Measurements from ENCODE around the gene SLC25A4.

GRCh38 chr4:185190306-185190856 is 47.3 kb downstream of the SLC25A4 start:
- TF ChIP-seq, protein P1, sequence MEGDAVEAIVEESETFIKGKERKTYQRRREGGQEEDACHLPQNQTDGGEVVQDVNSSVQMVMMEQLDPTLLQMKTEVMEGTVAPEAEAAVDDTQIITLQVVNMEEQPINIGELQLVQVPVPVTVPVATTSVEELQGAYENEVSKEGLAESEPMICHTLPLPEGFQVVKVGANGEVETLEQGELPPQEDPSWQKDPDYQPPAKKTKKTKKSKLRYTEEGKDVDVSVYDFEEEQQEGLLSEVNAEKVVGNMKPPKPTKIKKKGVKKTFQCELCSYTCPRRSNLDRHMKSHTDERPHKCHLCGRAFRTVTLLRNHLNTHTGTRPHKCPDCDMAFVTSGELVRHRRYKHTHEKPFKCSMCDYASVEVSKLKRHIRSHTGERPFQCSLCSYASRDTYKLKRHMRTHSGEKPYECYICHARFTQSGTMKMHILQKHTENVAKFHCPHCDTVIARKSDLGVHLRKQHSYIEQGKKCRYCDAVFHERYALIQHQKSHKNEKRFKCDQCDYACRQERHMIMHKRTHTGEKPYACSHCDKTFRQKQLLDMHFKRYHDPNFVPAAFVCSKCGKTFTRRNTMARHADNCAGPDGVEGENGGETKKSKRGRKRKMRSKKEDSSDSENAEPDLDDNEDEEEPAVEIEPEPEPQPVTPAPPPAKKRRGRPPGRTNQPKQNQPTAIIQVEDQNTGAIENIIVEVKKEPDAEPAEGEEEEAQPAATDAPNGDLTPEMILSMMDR (IDR thresholded peaks at IDR 0.05): no peak
- TF ChIP-seq POLR2A (IDR thresholded peaks at IDR 0.05): no peak
